ENCODE measurements around the gene IL18R1. TPM values are rescaled to one million over a fixed set of nuclear protein-coding genes. Genes with fewer than 3 reads are reported as not detected.

Gene IL18R1
- total RNA-seq, 3 donors from 2014 or later (not counting 1 experiment from before 2014, with no cell fraction given), result 42.9 to 58.8 (median 46.7) TPM

- H3K4me1 ChIP-seq (ENCODE audit: control insufficient read depth, insufficient read depth, low read length), result peaks cover 22% of the 10 kb centered on the region
- H3K9me3 Mint-ChIP-seq, result no peaks in the 10 kb centered on the region
- peak overlapping the region; percentile 69 to 78 for H3K27ac Mint-ChIP-seq
Measured at GRCh38 chr2:102399499-102400141, 44.0 kb downstream of the IL18R1 start.

GRCh38 chr2:102401456-102401855 lies 45.9 kb downstream of the IL18R1 start:
- Mint-ChIP-seq H3K4me3 (no peak overlapping the region), H3K4me1 (peaks cover 32 to 41% of the 10 kb centered on the region in 2 donors), H3K27me3 (ENCODE audit: low read depth in 2 of 2) (no peaks in the 10 kb centered on the region), H3K9me3 (no peaks in the 10 kb centered on the region), H3K36me3 (no peaks in the 10 kb centered on the region), H3K27ac (peak overlapping the region; percentile 15 to 69)
- ATAC-seq (peak in 1 of 3 donors; percentile 24), DNase-seq (no peak)
- no peaks in the 10 kb centered on the region for H3K27me3 ChIP-seq (ENCODE audit: control insufficient read depth, insufficient read depth, low read length)
- H3K4me3 ChIP-seq (ENCODE audit: low read length), result no peak overlapping the region
- peaks cover 22% of the 10 kb centered on the region for H3K4me1 ChIP-seq (ENCODE audit: control insufficient read depth, insufficient read depth, low read length)
- intact Hi-C loops (cut with micrococcal nuclease), result no loop called here
- no peaks in the 10 kb centered on the region for H3K9me3 ChIP-seq (ENCODE audit: control insufficient read depth, insufficient read depth, low read length)
- H3K27ac ChIP-seq (ENCODE audit: low read length), result no peak overlapping the region
- H3K36me3 ChIP-seq (ENCODE audit: control insufficient read depth, insufficient read depth, low read length), result no peaks in the 10 kb centered on the region
- no peak for TF ChIP-seq CTCF (IDR thresholded peaks at IDR 0.05)

More at GRCh38 chr2:102399499-102400141, 44.0 kb downstream of the IL18R1 start:
- 60% methylated on average over 7 of the region's 7 CpGs for WGBS (ENCODE audit: insufficient coverage)
- Mint-ChIP-seq H3K27me3 (ENCODE audit: low read depth in 2 of 2) (no peaks in the 10 kb centered on the region), H3K4me3 (peak overlapping the region; percentile 35), H3K36me3 (no peaks in the 10 kb centered on the region), H3K4me1 (peaks cover 32 to 41% of the 10 kb centered on the region in 2 donors)
- no peak for TF ChIP-seq CTCF (IDR thresholded peaks at IDR 0.05)
- intact Hi-C loops (cut with micrococcal nuclease), result no loop called here
- peak overlapping the region; percentile 4 for H3K27ac ChIP-seq (ENCODE audit: low read length)
- H3K4me3 ChIP-seq (ENCODE audit: low read length), result no peak overlapping the region
- H3K27me3 ChIP-seq (ENCODE audit: control insufficient read depth, insufficient read depth, low read length), result no peaks in the 10 kb centered on the region
- H3K9me3 ChIP-seq (ENCODE audit: control insufficient read depth, insufficient read depth, low read length), result no peaks in the 10 kb centered on the region
- DNase-seq, result no peak
- peak; percentile 77 to 87 (median 81) for ATAC-seq
- H3K36me3 ChIP-seq (ENCODE audit: control insufficient read depth, insufficient read depth, low read length), result no peaks in the 10 kb centered on the region

GRCh38 chr2:102401865-102402264 lies 46.3 kb downstream of the IL18R1 start:
- WGBS (ENCODE audit: insufficient coverage), result 96% methylated on average over 2 of the region's 2 CpGs
- no peak for TF ChIP-seq CTCF (IDR thresholded peaks at IDR 0.05)
- H3K4me3 Mint-ChIP-seq, result no peak overlapping the region
- Histone ChIP-seq H3K4me1 (ENCODE audit: control insufficient read depth, insufficient read depth, low read length) (peaks cover 22% of the 10 kb centered on the region), H3K27ac (ENCODE audit: low read length) (no peak overlapping the region), H3K9me3 (ENCODE audit: control insufficient read depth, insufficient read depth, low read length) (no peaks in the 10 kb centered on the region), H3K4me3 (ENCODE audit: low read length) (no peak overlapping the region), H3K27me3 (ENCODE audit: control insufficient read depth, insufficient read depth, low read length) (no peaks in the 10 kb centered on the region), H3K36me3 (ENCODE audit: control insufficient read depth, insufficient read depth, low read length) (no peaks in the 10 kb centered on the region)
- peaks cover 32 to 41% of the 10 kb centered on the region in 2 donors for H3K4me1 Mint-ChIP-seq
- H3K27me3 Mint-ChIP-seq (ENCODE audit: low read depth in 2 of 2), result no peaks in the 10 kb centered on the region
- no peak for DNase-seq
- H3K9me3 Mint-ChIP-seq, result no peaks in the 10 kb centered on the region
- ATAC-seq, result no peak
- no peaks in the 10 kb centered on the region for H3K36me3 Mint-ChIP-seq
- H3K27ac Mint-ChIP-seq, result peak overlapping the region; percentile 15 to 69
- intact Hi-C loops (cut with micrococcal nuclease), result no loop called here

- H3K36me3 ChIP-seq (ENCODE audit: control insufficient read depth, insufficient read depth, low read length), result no peaks in the 10 kb centered on the region
- Mint-ChIP-seq H3K27me3 (ENCODE audit: low read depth in 2 of 2) (peaks cover 0 to 4% of the 10 kb centered on the region in 2 donors), H3K36me3 (no peaks in the 10 kb centered on the region), H3K4me1 (peaks cover 27 to 37% of the 10 kb centered on the region in 2 donors), H3K4me3 (no peak overlapping the region), H3K9me3 (no peaks in the 10 kb centered on the region), H3K27ac (no peak overlapping the region)
- DNase-seq, result no peak
- H3K27me3 ChIP-seq (ENCODE audit: control insufficient read depth, insufficient read depth, low read length), result no peaks in the 10 kb centered on the region
- no peak overlapping the region for H3K4me3 ChIP-seq (ENCODE audit: low read length)
- H3K27ac ChIP-seq (ENCODE audit: low read length), result no peak overlapping the region
- no peak for TF ChIP-seq CTCF (IDR thresholded peaks at IDR 0.05)
- peaks cover 4% of the 10 kb centered on the region for H3K9me3 ChIP-seq (ENCODE audit: control insufficient read depth, insufficient read depth, low read length)
- intact Hi-C loops (cut with micrococcal nuclease), result no loop called here
- H3K4me1 ChIP-seq (ENCODE audit: control insufficient read depth, insufficient read depth, low read length), result peaks cover 13% of the 10 kb centered on the region
- 98% methylated on average over 3 of the region's 3 CpGs for WGBS (ENCODE audit: insufficient coverage)
- ATAC-seq, result no peak
Measured at GRCh38 chr2:102410952-102411351, 55.4 kb downstream of the IL18R1 start.

Measured in natural killer cell (primary cell).